ENCODE results near the gene CLDN1.
"Not testable (repeated sequence)": the region's sequence is repeated elsewhere in the genome, so short reads cannot be mapped to it uniquely, and the experiment has no call there.

Gene CLDN1

DNA sequence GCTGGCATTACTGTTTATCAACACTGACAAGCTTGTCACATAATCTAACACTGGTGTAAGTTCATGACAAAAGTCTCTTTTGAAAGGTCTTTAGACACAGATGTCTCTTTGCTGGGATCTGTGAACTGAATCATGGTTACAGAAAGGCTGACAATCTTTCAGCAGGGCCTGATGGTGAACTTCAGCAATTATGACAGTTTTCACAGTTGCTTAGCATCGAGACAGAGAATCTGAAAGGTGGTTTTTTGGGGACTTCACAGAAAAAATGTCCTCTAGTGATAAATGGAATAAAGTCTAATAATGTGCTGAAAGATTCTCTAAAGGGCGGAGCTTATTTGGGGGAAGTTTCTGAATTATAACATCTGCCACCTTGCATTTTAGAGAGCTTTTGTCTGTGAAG, 32.3 kb downstream of the CLDN1 start:
- no peak for DNase-seq

DNA sequence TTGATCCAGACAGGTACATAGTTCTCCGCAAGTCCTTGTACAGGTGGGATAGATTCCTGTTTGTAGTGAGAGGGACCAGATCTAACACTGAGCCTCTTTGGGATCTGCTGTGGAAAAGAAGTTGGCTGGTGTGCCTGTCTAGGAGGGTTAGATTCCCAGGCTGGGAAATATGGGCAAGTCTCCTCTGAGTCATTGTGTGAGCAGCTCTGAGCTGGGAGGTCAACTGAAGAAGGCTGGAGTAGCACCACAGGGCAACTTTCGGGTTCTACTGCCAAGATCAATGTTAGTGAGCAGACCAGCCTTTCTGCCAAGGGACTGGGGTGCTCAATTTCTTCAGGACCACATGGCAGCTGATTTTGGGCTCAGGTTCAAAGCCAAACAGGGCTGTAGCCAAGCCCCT, 33.4 kb downstream of the CLDN1 start:
- DNase-seq, result no peak

DNA sequence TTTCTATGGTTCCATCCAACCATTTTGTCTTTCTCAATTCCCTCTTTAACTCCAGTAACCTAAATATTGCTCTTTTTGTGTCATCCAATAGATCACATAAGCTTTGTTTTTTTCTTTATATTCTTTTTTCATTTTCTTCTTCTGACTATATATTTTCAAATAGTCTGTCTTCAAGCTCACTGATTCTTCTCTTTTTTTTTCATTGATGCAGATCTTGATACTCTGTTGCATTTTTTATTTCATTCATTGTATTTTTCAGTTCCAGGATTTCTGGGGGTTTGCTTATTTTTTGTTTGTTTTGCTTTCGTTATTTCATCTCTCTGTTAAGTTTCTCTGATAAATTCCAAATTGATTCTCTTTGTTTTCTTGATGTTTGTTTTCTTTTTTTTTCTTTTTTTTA, 36.2 kb downstream of the CLDN1 start:
- DNase-seq, result no peak

DNA sequence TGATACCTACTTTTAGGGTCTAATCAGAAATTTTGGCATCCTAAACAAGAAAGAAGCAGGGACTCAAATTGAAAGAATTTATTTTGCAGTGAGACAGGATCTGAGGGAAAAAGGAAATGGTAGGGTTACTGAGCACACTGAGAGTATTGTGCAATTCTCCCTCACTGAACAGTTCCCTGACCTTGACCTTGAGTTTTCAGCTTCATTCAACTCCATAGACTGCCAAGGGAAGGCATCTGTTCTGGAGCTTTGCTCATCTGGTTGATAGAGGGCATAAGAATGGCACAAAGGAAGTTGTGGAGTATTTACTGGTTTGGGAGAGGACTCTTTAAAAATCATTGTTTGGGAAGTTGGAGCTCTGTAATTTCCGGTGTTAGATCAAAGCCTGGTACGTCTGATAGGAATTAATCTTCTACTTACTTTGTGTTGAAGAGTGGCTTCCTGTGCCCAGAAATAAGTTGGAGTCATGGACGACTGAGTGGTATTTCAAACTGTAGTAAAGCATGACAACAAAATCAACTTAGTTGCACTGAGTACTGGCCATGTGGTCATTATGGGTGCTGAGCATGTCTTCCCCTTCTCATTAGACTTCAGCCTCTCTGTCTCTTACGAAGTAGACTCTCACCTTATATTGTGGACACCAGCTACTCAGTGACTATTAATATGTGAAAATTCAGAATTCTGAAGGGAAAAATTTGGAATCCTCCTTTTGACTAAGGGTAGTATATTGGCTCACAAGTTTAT, 40.8 kb downstream of the CLDN1 start:
- DNase-seq, result no peak

DNA sequence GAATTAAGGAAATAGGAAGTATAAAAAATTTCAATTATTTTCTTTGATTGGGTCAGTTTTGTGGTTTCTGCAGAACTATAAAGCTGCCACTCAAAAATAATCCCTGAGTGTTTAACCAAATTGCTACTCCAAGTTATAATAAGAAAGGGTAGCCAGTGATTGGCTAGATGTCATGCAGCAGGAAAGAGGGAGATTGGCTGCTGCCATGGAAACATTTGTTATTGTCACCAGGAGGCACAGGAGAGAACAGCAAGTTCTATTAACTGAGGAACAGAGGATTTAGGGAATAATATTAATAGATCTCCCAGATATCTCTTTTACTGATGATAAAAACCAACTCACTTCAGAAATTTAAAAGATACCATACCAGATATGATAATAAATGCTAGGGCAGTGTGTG, 42.6 kb downstream of the CLDN1 start:
- DNase-seq, result no peak

DNA sequence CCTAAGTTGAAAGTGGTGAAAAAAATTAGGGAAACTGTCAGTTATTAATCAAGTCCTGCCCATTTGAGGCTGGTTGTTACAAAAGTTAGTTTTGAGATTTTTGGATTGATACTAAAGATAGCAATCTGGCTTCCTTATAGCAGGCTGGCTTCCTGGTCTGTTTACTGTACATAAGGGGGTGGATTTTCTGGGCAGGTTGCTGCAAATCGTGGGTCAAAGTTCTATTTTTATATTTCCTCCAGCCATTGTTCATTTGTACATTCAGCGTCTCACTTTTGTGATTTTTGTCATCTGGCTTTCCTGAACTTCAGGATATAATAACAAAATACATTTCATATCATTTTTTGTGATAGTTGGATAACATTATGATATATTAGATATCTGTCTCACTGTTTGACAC, 49.5 kb downstream of the CLDN1 start:
- no peak for DNase-seq

DNA sequence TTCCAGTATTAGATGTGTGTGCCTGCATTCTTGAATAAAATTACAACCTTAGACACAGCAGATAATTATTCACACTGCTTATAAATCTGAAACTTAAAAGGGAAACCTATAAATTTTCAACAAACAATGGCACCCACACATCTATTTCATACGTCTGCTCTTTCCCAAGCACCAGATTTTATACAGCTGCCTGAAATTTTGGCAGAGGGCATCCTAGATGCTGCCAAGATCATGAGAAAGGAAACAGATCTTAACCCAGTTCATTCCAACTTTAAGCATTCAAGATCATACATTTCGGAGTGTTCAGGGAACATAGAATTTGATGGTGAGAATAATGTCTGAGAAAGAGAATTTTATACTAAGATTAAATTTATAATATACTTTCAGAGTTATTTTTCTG, 53.1 kb downstream of the CLDN1 start:
- DNase-seq, result no peak

DNA sequence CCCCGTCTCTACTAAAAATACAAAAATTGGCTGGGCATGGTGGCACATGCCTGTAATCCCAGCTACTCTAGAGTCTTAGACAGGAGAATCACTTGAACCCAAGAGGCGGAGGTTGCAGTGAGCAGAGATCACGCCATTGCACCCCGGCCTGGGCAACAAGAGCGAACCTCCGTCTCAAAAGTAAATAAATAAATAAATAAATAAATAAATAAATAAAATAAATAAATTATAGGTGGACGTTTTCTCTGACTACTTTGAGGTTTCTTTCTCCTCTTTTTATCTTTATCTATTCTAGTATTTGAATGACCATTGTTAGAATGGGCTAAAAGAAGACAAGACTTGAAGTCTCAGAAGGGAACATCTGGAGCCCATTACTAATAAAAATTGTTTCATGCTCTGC, 54.8 kb downstream of the CLDN1 start:
- DNase-seq, result not testable (repeated sequence)

DNA sequence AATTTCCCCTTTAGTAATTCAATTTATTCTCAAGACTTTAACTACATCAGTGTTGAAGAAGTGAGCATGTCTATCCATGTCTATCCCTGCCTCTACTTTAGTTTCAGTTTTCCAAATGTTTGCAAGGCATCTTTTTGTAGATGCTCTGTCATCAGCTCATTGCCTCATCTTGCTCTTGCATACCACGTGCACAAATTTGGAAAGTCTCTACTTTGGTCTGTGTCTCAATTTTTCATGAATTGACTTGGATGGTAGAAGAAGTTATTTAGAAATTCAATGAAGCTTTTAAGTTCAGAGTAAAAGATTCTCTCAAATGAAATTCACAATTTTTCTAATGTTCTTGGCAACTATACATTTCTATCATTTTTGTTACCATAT, 55.3 kb downstream of the CLDN1 start:
- DNase-seq, result no peak

DNA sequence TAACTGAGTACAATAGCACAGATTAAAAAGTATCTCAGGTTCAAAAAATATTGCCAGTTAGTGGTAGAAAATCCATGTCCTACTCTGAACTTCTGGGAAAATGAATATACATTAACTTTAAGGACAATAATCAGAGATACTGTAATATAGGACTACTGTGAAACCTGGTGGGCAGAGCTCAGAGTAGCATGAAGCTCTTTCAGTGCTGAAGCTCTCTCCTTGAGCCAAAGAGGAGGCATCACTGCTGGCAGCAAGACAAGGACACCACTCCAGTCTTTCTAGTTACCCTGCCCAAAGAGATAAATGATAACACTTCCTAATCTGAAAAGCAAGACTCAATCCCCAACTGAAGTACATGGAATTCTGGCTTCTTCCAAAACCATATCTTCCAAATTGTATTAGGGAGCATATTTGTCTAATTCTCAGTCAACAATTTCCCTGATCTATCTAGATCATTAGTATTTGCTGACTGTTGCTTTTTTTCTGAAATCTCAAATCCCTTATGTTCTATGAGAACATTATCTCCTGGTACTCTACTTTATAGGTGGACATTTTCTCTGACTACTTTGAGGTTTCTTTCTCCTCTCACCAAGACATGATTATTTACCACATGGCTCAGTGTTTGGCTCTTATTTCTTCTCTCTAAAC, 55.9 kb downstream of the CLDN1 start:
- DNase-seq, result no peak

DNA sequence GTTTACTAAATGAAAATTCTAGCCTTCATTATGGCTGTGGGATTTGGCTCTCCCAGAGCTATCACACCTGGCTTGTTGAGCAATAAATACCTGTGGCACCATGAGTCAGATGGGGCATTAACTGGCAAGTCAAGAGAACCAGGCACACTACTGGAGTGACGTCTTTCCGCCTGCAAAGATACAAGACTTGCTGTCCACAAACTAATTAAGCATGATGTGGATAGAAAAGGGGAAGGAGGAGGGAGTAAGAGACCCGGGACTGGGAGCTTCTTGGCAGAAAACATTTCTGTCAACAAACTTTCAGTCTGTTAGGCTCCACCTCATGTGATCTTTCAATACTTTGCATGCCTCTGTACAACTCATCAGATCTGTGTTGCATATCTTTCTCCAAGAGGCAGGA, 56.5 kb downstream of the CLDN1 start:
- DNase-seq, result no peak

DNA sequence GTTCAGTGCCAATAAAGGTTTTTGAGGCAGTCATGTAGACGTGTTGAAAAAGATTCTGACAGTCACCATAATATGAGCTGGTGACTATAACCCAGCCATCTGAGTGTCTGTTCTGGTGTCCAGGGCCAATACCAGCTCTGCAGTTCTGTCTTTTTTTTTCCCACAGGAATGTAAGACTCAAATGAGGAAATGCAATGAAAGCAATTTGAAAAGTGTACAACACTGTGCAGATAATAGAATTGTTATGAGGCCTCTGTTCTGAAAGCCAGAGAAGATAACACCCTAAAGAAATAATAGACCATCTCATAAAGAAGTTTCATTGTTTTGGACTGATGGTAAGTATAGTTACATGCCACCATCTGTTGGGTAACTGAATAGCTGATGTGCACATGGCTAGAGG, 57.1 kb downstream of the CLDN1 start:
- DNase-seq, result no peak

DNA sequence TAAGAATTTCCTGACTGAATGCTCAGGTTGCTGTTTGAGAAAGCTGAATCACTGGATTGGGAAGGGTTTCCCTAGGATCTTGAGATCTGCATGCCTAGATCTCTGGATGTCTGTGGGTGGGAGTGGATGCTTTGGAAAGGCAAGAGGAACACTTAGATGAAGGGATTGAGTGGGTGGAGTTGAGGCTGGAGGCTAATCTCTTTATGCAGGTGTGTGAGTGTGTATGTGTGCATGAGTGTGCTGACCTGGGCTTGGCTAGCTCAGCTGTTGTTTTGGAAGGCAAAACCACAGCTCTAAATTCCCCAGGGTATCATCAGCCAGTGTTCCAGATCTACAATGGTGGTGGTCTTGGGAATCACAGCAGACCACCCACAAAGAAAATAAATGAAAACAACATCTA, 60.5 kb downstream of the CLDN1 start:
- no peak for DNase-seq

DNA sequence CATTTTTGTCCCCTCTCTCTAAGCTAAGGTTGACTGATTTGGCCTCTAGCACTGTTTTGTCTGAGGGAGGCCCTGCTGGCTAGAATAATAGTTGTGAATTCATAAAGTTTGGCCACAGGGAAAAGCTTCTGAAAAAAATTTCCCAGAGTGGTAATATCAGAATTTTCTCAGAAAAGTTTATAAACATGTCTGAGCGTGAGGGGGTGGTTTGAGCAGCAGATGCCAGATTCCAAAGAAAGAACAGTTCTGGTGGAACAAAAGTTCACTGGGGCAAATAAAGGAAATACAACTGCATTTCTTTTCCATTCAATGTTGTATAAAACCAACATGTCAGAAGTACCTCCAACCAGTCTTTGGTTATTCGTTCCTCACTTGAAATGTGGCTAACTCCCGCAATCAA, 61.2 kb downstream of the CLDN1 start:
- no peak for DNase-seq

DNA sequence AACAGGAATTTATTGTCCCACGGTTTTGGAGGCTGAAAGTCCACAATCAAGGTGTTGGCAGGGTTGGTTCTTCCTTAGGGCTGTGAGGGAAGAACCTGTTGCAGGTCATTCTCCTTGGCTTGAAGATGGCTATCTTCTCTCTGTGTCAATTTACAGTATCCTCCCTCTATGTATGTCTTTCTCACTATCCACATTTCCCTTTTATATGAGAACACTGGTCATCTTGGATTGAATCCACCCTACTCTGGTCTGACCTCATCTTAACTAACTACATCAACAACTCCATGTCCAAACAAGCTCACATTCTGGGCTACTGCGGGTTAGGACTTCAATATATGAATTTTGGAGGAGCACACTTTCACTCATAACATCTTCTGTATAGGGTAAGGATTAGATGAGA, 61.9 kb downstream of the CLDN1 start:
- no peak for DNase-seq

DNA sequence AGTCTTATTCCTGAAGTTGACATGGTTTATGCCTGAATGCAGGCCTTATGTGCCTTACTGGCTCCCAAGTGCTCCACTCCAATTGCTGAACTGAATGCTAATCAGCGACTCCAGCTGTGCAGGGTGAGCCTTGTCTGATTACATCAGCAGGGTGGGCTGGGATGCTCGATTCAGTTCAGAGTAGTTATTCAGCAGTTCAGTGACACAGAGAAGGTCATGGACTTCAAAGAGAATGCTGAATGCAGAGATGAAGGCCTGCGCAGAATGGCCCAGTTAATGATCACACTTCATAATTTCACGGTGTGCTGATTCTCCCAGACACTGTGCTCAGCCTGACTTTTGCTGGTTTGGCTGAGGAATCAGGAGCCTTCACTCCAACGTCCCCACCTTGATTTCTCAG, 63.6 kb downstream of the CLDN1 start:
- DNase-seq, result no peak
